ENCODE data around the gene FARSB. TPM values are rescaled to one million over a fixed set of nuclear protein-coding genes. Genes with fewer than 3 reads are reported as not detected.
A peak's percentile ranks its signal among the peaks of the same experiment; 100 is the strongest.

Gene FARSB
- total RNA-seq, 1 donor from 2014 or later = 25.0 TPM

GRCh38 chr2:222672068-222672401 is 16.1 kb upstream of the FARSB start:
- no peaks in the 10 kb centered on the region for H3K79me2 ChIP-seq (ENCODE audit: low read depth)
- Mint-ChIP-seq H3K36me3 (no peaks in the 10 kb centered on the region), H3K27me3 (ENCODE audit: insufficient read depth, low read depth) (peaks cover 25% of the 10 kb centered on the region), H3K9me3 (no peaks in the 10 kb centered on the region), H3K4me3 (peak overlapping the region; percentile 71), H3K4me1 (peaks cover 17% of the 10 kb centered on the region), H3K27ac (no peak overlapping the region)
- no peaks in the 10 kb centered on the region for H3K9me3 ChIP-seq (ENCODE audit: low read depth)
- peaks cover 6% of the 10 kb centered on the region for H3F3A ChIP-seq (ENCODE audit: low read depth)
- H3K27me3 ChIP-seq = peaks cover 59% of the 10 kb centered on the region
- H3K4me2 ChIP-seq = peak overlapping the region; percentile 84
- TF ChIP-seq EZH2 (IDR thresholded peaks at IDR 0.05) (no peak), EZH2phosphoT487 (IDR thresholded peaks at IDR 0.05) (no peak), CTCF (IDR thresholded peaks at IDR 0.05) (no peak)
- peaks cover 5% of the 10 kb centered on the region for H3K4me1 ChIP-seq
- H2AFZ ChIP-seq (replicated peaks) = peak overlapping the region; percentile 97
- H3K9ac ChIP-seq = no peak overlapping the region
- no peak for DNase-seq (ENCODE audit: low spot score)
- H3K27ac ChIP-seq = no peak overlapping the region
- H4K20me1 ChIP-seq (ENCODE audit: low read depth) = no peaks in the 10 kb centered on the region
- no peaks in the 10 kb centered on the region for H3K36me3 ChIP-seq
- H3K4me3 ChIP-seq = peak overlapping the region; percentile 56

- Histone ChIP-seq H2AFZ (replicated peaks) (peak within 1 kb of the TSS; percentile 97), H3K36me3 (no peaks in the 10 kb centered on the region), H3K4me1 (peaks cover 5% of the 10 kb centered on the region), H3K4me3 (peak within 1 kb of the TSS; percentile 56), H3K27ac (no peak within 1 kb of the TSS), H4K20me1 (ENCODE audit: low read depth) (no peaks in the 10 kb centered on the region), H3K27me3 (peaks cover 59% of the 10 kb centered on the region), H3K9me3 (ENCODE audit: low read depth) (no peaks in the 10 kb centered on the region), H3F3A (ENCODE audit: low read depth) (peaks cover 6% of the 10 kb centered on the region), H3K79me2 (ENCODE audit: low read depth) (no peaks in the 10 kb centered on the region), H3K9ac (no peak within 1 kb of the TSS), H3K4me2 (peak within 1 kb of the TSS; percentile 84)
- H3K27ac Mint-ChIP-seq = no peak within 1 kb of the TSS
- peaks cover 17% of the 10 kb centered on the region for H3K4me1 Mint-ChIP-seq
- peak; percentile 77 for DNase-seq (ENCODE audit: low spot score)
- no peaks in the 10 kb centered on the region for H3K9me3 Mint-ChIP-seq
- no peaks in the 10 kb centered on the region for H3K36me3 Mint-ChIP-seq
- peak within 1 kb of the TSS; percentile 71 for H3K4me3 Mint-ChIP-seq
- no peak for TF ChIP-seq EZH2 (IDR thresholded peaks at IDR 0.05)
- peak; percentile 58 for TF ChIP-seq EZH2phosphoT487 (IDR thresholded peaks at IDR 0.05)
- peak; percentile 22 for TF ChIP-seq CTCF (IDR thresholded peaks at IDR 0.05)
- H3K27me3 Mint-ChIP-seq (ENCODE audit: insufficient read depth, low read depth) = peaks cover 25% of the 10 kb centered on the region
Measured at GRCh38 chr2:222671259-222672067, 15.6 kb upstream of the FARSB start, which contains the start of gene MOGAT1. TSS of gene MOGAT1 (plus strand) at chr2:222671658. CDS start at chr2:222671786, 128 bp downstream.

GRCh38 chr2:222670191-222671038 is 14.5 kb upstream of the FARSB start:
- Mint-ChIP-seq H3K9me3 (no peaks in the 10 kb centered on the region), H3K4me1 (peaks cover 17% of the 10 kb centered on the region), H3K27ac (no peak overlapping the region), H3K4me3 (peak overlapping the region; percentile 71), H3K36me3 (no peaks in the 10 kb centered on the region), H3K27me3 (ENCODE audit: insufficient read depth, low read depth) (peaks cover 21% of the 10 kb centered on the region)
- no peak for DNase-seq (ENCODE audit: low spot score)
- Histone ChIP-seq H3K27ac (no peak overlapping the region), H3F3A (ENCODE audit: low read depth) (peaks cover 6% of the 10 kb centered on the region), H3K4me3 (peak overlapping the region; percentile 56), H3K4me1 (peaks cover 5% of the 10 kb centered on the region), H4K20me1 (ENCODE audit: low read depth) (no peaks in the 10 kb centered on the region), H2AFZ (replicated peaks) (peak overlapping the region; percentile 97), H3K9me3 (ENCODE audit: low read depth) (no peaks in the 10 kb centered on the region), H3K4me2 (peak overlapping the region; percentile 84), H3K36me3 (no peaks in the 10 kb centered on the region), H3K79me2 (ENCODE audit: low read depth) (no peaks in the 10 kb centered on the region), H3K27me3 (peaks cover 59% of the 10 kb centered on the region), H3K9ac (no peak overlapping the region)
- TF ChIP-seq CTCF (IDR thresholded peaks at IDR 0.05) (no peak), EZH2 (IDR thresholded peaks at IDR 0.05) (no peak), EZH2phosphoT487 (IDR thresholded peaks at IDR 0.05) (no peak)

All from neural progenitor cell (in vitro differentiated cells).